Natural killer cell (primary cell): ENCODE results near the gene KIAA0319L. TPM values are rescaled to one million over a fixed set of nuclear protein-coding genes. Genes with fewer than 3 reads are reported as not detected.

Experiments used
- ATAC-seq, 3 donors: fragments of 150-1000 bp in 2 of 3; fragments of 200-7000 bp in 1 of 3; cut with Tn5 transposase; 1 replicate in 1 of 3; 2 replicates in 2 of 3; pipeline ENCODE4 v1.10.0; 2021; ENCODE audit warnings: mild to moderate bottlenecking in 2 of 3, moderate library complexity in 2 of 3
- DNase-seq, 2 donors: peaks; one replicate each; pipeline versions ENCODE4 v3.0.0 to v3.0.0-alpha.2; 2013 to 2021; ENCODE audit warnings: mixed read lengths in 1 of 2
- H3K27ac ChIP-seq: one replicate; pipeline ENCODE4 v1.5.1; 2013; ENCODE audit warnings: mild to moderate bottlenecking, low read length
- H3K27me3 ChIP-seq: one replicate; pipeline ENCODE4 v1.6.1; 2013; ENCODE audit warnings: low read length; ENCODE audit not compliant: control insufficient read depth, insufficient read depth
- H3K36me3 ChIP-seq: one replicate; pipeline ENCODE4 v1.6.1; 2013; ENCODE audit warnings: low read length; ENCODE audit not compliant: control insufficient read depth, insufficient read depth
- H3K4me1 ChIP-seq: one replicate; pipeline ENCODE4 v1.6.1; 2013; ENCODE audit warnings: low read length; ENCODE audit not compliant: control insufficient read depth, insufficient read depth
- H3K4me3 ChIP-seq: one replicate; pipeline ENCODE4 v1.5.1; 2013; ENCODE audit warnings: low read length
- H3K9me3 ChIP-seq: one replicate; pipeline ENCODE4 v1.6.1; 2013; ENCODE audit warnings: low read length; ENCODE audit not compliant: control insufficient read depth, insufficient read depth
- H3K27ac Mint-ChIP-seq, 2 donors: one replicate each; pipeline ENCODE4 v1.8.0; 2022; ENCODE audit warnings: mild to moderate bottlenecking in 2 of 2, mixed read lengths in 2 of 2, moderate library complexity in 1 of 2
- H3K27me3 Mint-ChIP-seq, 2 donors: one replicate each; pipeline ENCODE4 v1.8.0; 2022; ENCODE audit warnings: low read depth in 2 of 2, mixed read lengths in 2 of 2
- H3K36me3 Mint-ChIP-seq: one replicate; pipeline ENCODE4 v1.8.0; 2022; ENCODE audit warnings: mixed read lengths
- H3K4me1 Mint-ChIP-seq, 2 donors: one replicate each; pipeline ENCODE4 v1.8.0; 2022; ENCODE audit warnings: mixed read lengths in 2 of 2
- H3K4me3 Mint-ChIP-seq: one replicate; pipeline ENCODE4 v1.8.0; 2022; ENCODE audit warnings: mild to moderate bottlenecking, moderate library complexity, mixed read lengths
- H3K9me3 Mint-ChIP-seq, 2 donors: one replicate each; pipeline ENCODE4 v1.8.0; 2022; ENCODE audit warnings: mixed read lengths in 2 of 2
- CTCF ChIP-seq: fragments of 200-600 bp; IDR thresholded peaks from one replicate; pipeline ENCODE4 v1.8.0; 2022; ENCODE audit warnings: antibody characterized with exemption
- WGBS: methylation state at CpG from one replicate; pipeline ENCODE4 v1.1.7; 2013; ENCODE audit warnings: missing lambda C conversion rate; ENCODE audit not compliant: insufficient coverage; 5-methylcytosine and 5-hydroxymethylcytosine counted together
- intact Hi-C: fragments of 100-400 bp; cut with micrococcal nuclease; formaldehyde crosslinking; loops from one replicate; pipeline ENCODE4 v1.14.2; 2022
- total RNA-seq, 4 donors: library from RNA; stranded (reverse); fragments of 120-200 nt in 1 of 4; gene quantifications; one replicate each; pipeline versions ENCODE4 v1.2.3 to v1.2.4, GENCODE V29; 2013 to 2022

KIAA0319L gene
- total RNA-seq, 3 donors from 2014 or later (not counting 1 experiment from before 2014, with no cell fraction given) = 51.3 to 75.0 (median 64.8) TPM

GRCh38 chr1:35506960-35507912, 50.0 kb downstream of the KIAA0319L start:
- Mint-ChIP-seq H3K4me3 (peak overlapping the region; percentile 59), H3K27ac (peak overlapping the region; percentile 70 to 78), H3K36me3 (no peaks in the 10 kb centered on the region), H3K4me1 (peaks cover 39 to 56% of the 10 kb centered on the region in 2 donors), H3K27me3 (no peaks in the 10 kb centered on the region), H3K9me3 (no peaks in the 10 kb centered on the region)
- peak overlapping the region; percentile 65 for H3K27ac ChIP-seq
- no peaks in the 10 kb centered on the region for H3K36me3 ChIP-seq
- intact Hi-C loops = no loop called here
- H3K9me3 ChIP-seq = no peaks in the 10 kb centered on the region
- no peak for TF ChIP-seq CTCF
- H3K4me3 ChIP-seq = no peak overlapping the region
- peaks cover 23% of the 10 kb centered on the region for H3K4me1 ChIP-seq
- peak in 1 of 3 donors; percentile 50 for ATAC-seq
- WGBS = 0% methylated on average over 3 of the region's 3 CpGs
- DNase-seq = peak in 1 of 2 donors; percentile 50
- no peaks in the 10 kb centered on the region for H3K27me3 ChIP-seq

- Mint-ChIP-seq H3K4me3 (peak overlapping the region; percentile 59), H3K36me3 (no peaks in the 10 kb centered on the region), H3K27ac (peak overlapping the region; percentile 70 to 78), H3K27me3 (no peaks in the 10 kb centered on the region), H3K9me3 (no peaks in the 10 kb centered on the region), H3K4me1 (peaks cover 39 to 60% of the 10 kb centered on the region in 2 donors)
- 40% methylated on average over 4 of the region's 4 CpGs for WGBS
- intact Hi-C loops = no loop called here
- peak; percentile 70 to 74 (median 71) for ATAC-seq
- H3K4me3 ChIP-seq = no peak overlapping the region
- no peaks in the 10 kb centered on the region for H3K27me3 ChIP-seq
- no peaks in the 10 kb centered on the region for H3K36me3 ChIP-seq
- peak in 1 of 2 donors; percentile 76 for DNase-seq
- peaks cover 23% of the 10 kb centered on the region for H3K4me1 ChIP-seq
- no peaks in the 10 kb centered on the region for H3K9me3 ChIP-seq
- peak overlapping the region; percentile 65 for H3K27ac ChIP-seq
- no peak for TF ChIP-seq CTCF
Observed at GRCh38 chr1:35505911-35506798, 51.0 kb downstream of the KIAA0319L start.

GRCh38 chr1:35502242-35502641, 55.0 kb downstream of the KIAA0319L start:
- H3K4me1 Mint-ChIP-seq = peaks cover 40 to 42% of the 10 kb centered on the region in 2 donors
- no peak for ATAC-seq

More at GRCh38 chr1:35502242-35502641, 55.0 kb downstream of the KIAA0319L start:
- no peaks in the 10 kb centered on the region for H3K27me3 Mint-ChIP-seq
- H3K27me3 ChIP-seq = no peaks in the 10 kb centered on the region
- H3K36me3 ChIP-seq = no peaks in the 10 kb centered on the region
- intact Hi-C loops = no loop called here
- no peak overlapping the region for H3K27ac ChIP-seq
- no peak overlapping the region for H3K4me3 ChIP-seq
- no peak overlapping the region for H3K4me3 Mint-ChIP-seq
- peak overlapping the region in 1 of 2 donors; percentile 0 for H3K27ac Mint-ChIP-seq
- no peaks in the 10 kb centered on the region for H3K36me3 Mint-ChIP-seq
- H3K4me1 ChIP-seq = peaks cover 15% of the 10 kb centered on the region
- no peaks in the 10 kb centered on the region for H3K9me3 ChIP-seq
- DNase-seq = no peak
- no peak for TF ChIP-seq CTCF
- 97% methylated on average over 1 of the region's 2 CpGs for WGBS
- no peaks in the 10 kb centered on the region for H3K9me3 Mint-ChIP-seq
